Measurements from ENCODE around the gene HIPK3.

Gene HIPK3

DNA sequence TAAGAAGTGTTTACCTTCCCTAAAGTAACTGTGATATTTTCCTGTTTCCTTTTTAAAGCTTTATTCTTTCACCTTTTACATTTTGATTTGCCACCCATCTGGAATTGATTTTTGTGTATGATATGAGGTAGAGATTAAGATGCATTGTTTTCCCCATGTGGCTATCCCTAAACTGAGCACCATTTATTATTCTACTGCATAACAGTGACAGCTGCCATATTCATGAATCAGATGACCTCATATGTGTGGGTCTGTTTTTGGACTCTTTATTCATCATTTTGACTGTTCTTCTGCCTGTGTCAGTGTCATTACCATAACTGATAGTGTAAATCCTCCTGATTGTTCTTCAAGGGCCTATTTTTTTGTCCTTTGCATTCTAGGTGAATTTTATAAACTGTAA, 50.8 kb downstream of the HIPK3 start:
- Histone ChIP-seq H2AFZ (ENCODE audit: low read depth, low read length) (no peak overlapping the region), H3K27ac (ENCODE audit: low read length) (no peak overlapping the region), H3K4me2 (ENCODE audit: insufficient read depth, low read length) (no peak overlapping the region), H3K9ac (ENCODE audit: low read depth, low read length) (no peak overlapping the region), H3K4me3 (ENCODE audit: low read depth in 1 of 2, low read length in 2 of 2) (no peak overlapping the region), H3K79me2 (ENCODE audit: insufficient read depth, low read length) (peaks cover 87% of the 10 kb centered on the region), H4K20me1 (ENCODE audit: insufficient read depth, low read length) (peaks cover 29% of the 10 kb centered on the region), H3K4me1 (ENCODE audit: insufficient read depth, low read length) (no peaks in the 10 kb centered on the region), H3K27me3 (ENCODE audit: insufficient read depth, low read length, poor library complexity) (no peaks in the 10 kb centered on the region), H3K36me3 (ENCODE audit: insufficient read depth, low read length) (no peaks in the 10 kb centered on the region), H3K9me3 (ENCODE audit: insufficient read depth, low read length, severe bottlenecking) (no peaks in the 10 kb centered on the region)
- ATAC-seq (ENCODE audit: insufficient read depth, low read depth): no peak
- TF ChIP-seq, protein P1, sequence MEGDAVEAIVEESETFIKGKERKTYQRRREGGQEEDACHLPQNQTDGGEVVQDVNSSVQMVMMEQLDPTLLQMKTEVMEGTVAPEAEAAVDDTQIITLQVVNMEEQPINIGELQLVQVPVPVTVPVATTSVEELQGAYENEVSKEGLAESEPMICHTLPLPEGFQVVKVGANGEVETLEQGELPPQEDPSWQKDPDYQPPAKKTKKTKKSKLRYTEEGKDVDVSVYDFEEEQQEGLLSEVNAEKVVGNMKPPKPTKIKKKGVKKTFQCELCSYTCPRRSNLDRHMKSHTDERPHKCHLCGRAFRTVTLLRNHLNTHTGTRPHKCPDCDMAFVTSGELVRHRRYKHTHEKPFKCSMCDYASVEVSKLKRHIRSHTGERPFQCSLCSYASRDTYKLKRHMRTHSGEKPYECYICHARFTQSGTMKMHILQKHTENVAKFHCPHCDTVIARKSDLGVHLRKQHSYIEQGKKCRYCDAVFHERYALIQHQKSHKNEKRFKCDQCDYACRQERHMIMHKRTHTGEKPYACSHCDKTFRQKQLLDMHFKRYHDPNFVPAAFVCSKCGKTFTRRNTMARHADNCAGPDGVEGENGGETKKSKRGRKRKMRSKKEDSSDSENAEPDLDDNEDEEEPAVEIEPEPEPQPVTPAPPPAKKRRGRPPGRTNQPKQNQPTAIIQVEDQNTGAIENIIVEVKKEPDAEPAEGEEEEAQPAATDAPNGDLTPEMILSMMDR (IDR thresholded peaks at IDR 0.05; ENCODE audit: borderline replicate concordance, extremely low read depth, low read length, poor library complexity, severe bottlenecking): no peak
- no peak for TF ChIP-seq EZH2 (IDR thresholded peaks at IDR 0.05; ENCODE audit: borderline replicate concordance, low read depth, low read length, severe bottlenecking)
- no peak for DNase-seq

DNA sequence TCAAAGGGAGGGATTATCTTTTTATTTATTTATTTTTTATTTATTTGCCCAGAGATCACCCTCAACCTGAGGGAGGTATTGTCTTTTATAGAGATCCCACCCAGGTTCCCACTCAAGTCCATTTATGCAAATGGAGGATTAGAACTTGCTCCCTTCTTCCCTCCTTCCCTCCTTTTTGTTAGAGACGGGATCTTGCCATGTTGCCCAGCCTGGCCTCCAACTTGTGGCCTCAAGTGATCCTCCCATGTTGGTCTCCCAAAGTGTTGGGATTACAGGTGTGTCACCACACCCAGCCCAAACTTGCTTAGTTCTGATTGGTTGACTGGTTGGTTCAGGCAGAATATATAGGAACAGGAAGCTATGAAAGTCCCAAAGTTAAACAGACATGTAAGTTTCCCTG, 51.9 kb downstream of the HIPK3 start:
- H3K9ac ChIP-seq (ENCODE audit: low read depth, low read length): no peak overlapping the region
- H3K9me3 ChIP-seq (ENCODE audit: insufficient read depth, low read length, severe bottlenecking): no peaks in the 10 kb centered on the region
- H3K4me3 ChIP-seq (ENCODE audit: low read depth in 1 of 2, low read length in 2 of 2): no peak overlapping the region
- no peak overlapping the region for H3K27ac ChIP-seq (ENCODE audit: low read length)
- peaks cover 33% of the 10 kb centered on the region for H4K20me1 ChIP-seq (ENCODE audit: insufficient read depth, low read length)
- no peak for TF ChIP-seq EZH2 (IDR thresholded peaks at IDR 0.05; ENCODE audit: borderline replicate concordance, low read depth, low read length, severe bottlenecking)
- TF ChIP-seq, protein P1 (IDR thresholded peaks at IDR 0.05; ENCODE audit: borderline replicate concordance, extremely low read depth, low read length, poor library complexity, severe bottlenecking): no peak
- H3K36me3 ChIP-seq (ENCODE audit: insufficient read depth, low read length): no peaks in the 10 kb centered on the region
- H3K79me2 ChIP-seq (ENCODE audit: insufficient read depth, low read length): peaks cover 91% of the 10 kb centered on the region
- DNase-seq (no peak), ATAC-seq (ENCODE audit: insufficient read depth, low read depth) (no peak)
- no peak overlapping the region for H3K4me2 ChIP-seq (ENCODE audit: insufficient read depth, low read length)
- H3K4me1 ChIP-seq (ENCODE audit: insufficient read depth, low read length): no peaks in the 10 kb centered on the region
- no peaks in the 10 kb centered on the region for H3K27me3 ChIP-seq (ENCODE audit: insufficient read depth, low read length, poor library complexity)
- H2AFZ ChIP-seq (ENCODE audit: low read depth, low read length): no peak overlapping the region

- H2AFZ ChIP-seq (ENCODE audit: low read depth, low read length): no peak overlapping the region
- ATAC-seq (ENCODE audit: insufficient read depth, low read depth) (peak; percentile 72), DNase-seq (no peak)
- no peak overlapping the region for H3K4me2 ChIP-seq (ENCODE audit: insufficient read depth, low read length)
- no peak overlapping the region for H3K27ac ChIP-seq (ENCODE audit: low read length)
- H3K27me3 ChIP-seq (ENCODE audit: insufficient read depth, low read length, poor library complexity): no peaks in the 10 kb centered on the region
- peaks cover 92% of the 10 kb centered on the region for H3K79me2 ChIP-seq (ENCODE audit: insufficient read depth, low read length)
- H3K4me1 ChIP-seq (ENCODE audit: insufficient read depth, low read length): no peaks in the 10 kb centered on the region
- H3K4me3 ChIP-seq (ENCODE audit: low read depth in 1 of 2, low read length in 2 of 2): no peak overlapping the region
- no peaks in the 10 kb centered on the region for H3K9me3 ChIP-seq (ENCODE audit: insufficient read depth, low read length, severe bottlenecking)
- peaks cover 29% of the 10 kb centered on the region for H4K20me1 ChIP-seq (ENCODE audit: insufficient read depth, low read length)
- H3K36me3 ChIP-seq (ENCODE audit: insufficient read depth, low read length): no peaks in the 10 kb centered on the region
- H3K9ac ChIP-seq (ENCODE audit: low read depth, low read length): no peak overlapping the region
- no peak for TF ChIP-seq EZH2 (IDR thresholded peaks at IDR 0.05; ENCODE audit: borderline replicate concordance, low read depth, low read length, severe bottlenecking)
- TF ChIP-seq, protein P1 (IDR thresholded peaks at IDR 0.05; ENCODE audit: borderline replicate concordance, extremely low read depth, low read length, poor library complexity, severe bottlenecking): no peak
These were observed 53.7 kb downstream of the HIPK3 start for GRCh38 chr11:33310720-33311500.
